CD4-positive, alpha-beta T cell treated with Interleukin-1 beta for 1 hour (primary cell): ENCODE data around the gene ADGRV1.
"Not testable (repeated sequence)": the region's sequence is repeated elsewhere in the genome, so short reads cannot be mapped to it uniquely, and the experiment has no call there.

ENCODE experiments used
- DNase-seq, 2 donors: peaks; one replicate each; pipeline ENCODE4 v3.0.0-alpha.2; 2020 to 2022

Gene ADGRV1

GRCh38 chr5:90759119-90759518, 200.5 kb downstream of the ADGRV1 start:
- no peak for DNase-seq

GRCh38 chr5:90767710-90768109, 209.1 kb downstream of the ADGRV1 start:
- DNase-seq = no peak

GRCh38 chr5:90770006-90770541, 211.5 kb downstream of the ADGRV1 start:
- not testable (repeated sequence) for DNase-seq

DNA sequence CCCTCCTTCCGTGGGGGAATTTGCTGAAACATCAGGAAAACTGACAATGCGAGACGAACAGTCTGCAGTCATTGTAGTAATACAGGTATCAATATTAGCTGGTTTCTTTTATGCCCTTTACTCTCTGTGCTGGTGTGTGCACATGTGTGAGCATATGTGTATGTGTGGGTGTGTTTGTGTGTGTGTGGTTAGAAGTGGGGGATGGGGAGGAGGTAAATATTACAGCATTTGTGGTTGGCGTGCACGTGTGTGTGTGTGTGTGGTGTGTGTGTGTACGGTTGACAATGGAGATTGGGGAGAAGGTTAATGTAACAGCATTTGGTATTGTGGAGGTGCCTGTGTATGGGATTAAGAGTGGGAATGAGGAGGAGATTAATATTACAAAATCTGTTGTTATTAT, 219.4 kb downstream of the ADGRV1 start:
- DNase-seq = no peak

DNA sequence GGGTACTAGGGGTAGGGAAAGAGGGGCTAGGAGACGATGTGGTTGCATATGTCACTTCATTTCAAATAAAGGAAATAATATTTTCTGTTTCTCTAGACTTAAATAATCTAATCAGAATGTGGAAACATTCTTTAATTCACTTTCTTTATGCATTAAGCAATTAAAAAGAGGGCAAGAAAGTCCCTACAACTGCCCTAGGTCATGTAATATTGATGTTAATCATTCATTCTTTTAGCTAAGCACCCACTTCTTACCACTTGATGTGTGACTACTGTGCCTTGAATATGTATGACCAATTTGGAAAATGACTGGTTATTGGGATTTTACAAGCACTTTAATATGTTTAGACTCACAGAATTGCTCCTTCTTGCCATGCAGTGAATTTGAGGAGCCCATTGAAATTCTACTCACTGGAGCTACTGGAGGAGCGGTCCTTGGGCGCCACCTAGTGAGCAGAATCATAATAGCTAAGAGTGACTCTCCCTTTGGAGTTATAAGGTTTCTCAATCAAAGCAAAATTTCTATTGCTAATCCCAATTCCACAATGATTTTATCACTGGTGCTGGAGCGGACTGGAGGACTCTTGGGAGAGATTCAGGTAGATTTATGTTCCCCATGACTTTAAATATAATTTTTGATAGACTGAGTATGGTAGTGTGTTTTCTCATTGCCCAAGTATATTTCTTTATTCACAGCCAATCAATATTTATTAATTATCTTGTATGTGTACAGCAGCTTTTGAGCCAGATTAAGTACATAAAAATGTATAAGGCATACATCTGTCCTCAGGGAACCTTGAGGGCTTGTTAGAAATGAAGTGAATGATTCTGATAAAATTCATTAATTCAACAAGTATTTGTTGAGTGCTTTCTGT, 225.1 kb downstream of the ADGRV1 start:
- peak; percentile 31 to 59 for DNase-seq

GRCh38 chr5:90786756-90787155, 228.2 kb downstream of the ADGRV1 start:
- DNase-seq = no peak

DNA sequence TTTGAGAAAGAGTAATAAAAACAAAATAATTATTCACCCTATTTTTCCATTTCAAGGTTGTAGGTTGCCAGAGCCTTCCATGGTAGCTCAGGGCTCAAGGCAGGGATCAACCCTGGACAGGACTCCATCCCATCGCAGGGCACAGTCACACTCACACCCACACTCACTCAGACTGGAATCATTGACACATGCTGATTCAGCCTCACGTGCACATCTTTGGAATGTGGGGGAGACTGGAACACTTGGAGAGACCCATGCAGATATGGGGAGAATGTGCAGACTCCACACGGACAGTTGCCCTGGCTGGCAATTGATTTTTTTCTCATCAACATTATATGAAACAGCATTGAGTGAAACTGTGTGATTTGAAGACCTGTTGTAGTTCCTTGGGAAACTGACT, 234.1 kb downstream of the ADGRV1 start:
- no peak for DNase-seq

GRCh38 chr5:90793183-90793582, 234.6 kb downstream of the ADGRV1 start:
- DNase-seq = no peak

DNA sequence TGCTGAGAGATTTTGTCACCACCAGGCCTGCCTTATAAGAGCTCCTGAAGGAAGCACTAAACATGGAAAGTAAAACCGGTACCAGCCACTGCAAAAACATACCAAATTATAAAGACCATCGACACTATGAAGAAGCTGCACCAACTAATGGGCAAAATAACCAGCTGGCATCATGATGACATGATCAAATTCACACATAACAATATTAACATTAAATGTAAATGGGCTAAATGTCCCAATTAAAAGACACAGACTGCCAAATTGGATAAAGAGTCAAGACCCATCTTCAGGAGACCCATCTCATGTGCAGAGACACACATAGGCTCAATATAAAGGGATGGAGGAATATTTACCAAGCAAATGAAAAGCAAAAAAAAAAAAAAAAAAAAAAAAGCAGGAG, 238.3 kb downstream of the ADGRV1 start:
- DNase-seq = not testable (repeated sequence)

GRCh38 chr5:90800082-90800481, 241.5 kb downstream of the ADGRV1 start:
- not testable (repeated sequence) for DNase-seq

DNA sequence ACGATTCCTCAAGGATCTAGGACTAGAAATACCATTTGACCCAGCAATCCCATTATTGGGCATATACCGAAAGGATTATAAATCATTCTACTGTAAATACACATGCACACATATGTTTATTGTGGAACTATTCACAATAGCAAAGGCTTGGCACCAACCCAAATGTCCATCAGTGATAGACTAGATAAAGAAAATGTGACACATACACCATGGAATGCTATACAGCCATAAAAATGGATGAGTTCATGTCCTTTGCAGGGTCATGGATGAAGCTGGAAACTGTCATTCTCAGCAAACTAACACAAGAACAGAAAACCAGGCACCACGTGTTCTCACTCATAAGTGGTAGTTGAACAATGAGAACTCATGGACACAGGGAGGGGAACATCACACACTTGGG, 241.9 kb downstream of the ADGRV1 start:
- not testable (repeated sequence) for DNase-seq

GRCh38 chr5:90802474-90803317, 244.1 kb downstream of the ADGRV1 start:
- no peak for DNase-seq

GRCh38 chr5:90803381-90803780, 244.8 kb downstream of the ADGRV1 start:
- no peak for DNase-seq

DNA sequence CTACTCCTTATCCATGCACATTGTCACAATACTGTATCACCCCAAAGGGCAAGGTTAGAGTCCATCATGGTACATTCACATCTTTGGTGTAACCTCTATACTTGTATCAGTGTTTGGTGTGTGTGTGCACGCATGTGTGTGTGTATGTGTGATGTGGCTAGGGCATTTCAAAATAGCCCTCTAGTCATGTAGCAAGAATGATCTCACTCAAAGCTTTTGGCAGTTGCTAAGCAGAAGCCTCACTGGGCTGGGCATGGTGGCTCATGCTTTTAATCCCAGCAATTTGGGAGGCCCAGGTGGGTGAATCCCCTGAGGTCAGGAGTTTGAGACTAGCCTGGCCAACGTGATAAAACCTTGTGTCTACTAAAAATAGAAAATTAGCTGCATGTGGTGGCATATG, 245.3 kb downstream of the ADGRV1 start:
- no peak for DNase-seq

- no peak for DNase-seq
These were observed 248.9 kb downstream of the ADGRV1 start for GRCh38 chr5:90807496-90807895.

DNA sequence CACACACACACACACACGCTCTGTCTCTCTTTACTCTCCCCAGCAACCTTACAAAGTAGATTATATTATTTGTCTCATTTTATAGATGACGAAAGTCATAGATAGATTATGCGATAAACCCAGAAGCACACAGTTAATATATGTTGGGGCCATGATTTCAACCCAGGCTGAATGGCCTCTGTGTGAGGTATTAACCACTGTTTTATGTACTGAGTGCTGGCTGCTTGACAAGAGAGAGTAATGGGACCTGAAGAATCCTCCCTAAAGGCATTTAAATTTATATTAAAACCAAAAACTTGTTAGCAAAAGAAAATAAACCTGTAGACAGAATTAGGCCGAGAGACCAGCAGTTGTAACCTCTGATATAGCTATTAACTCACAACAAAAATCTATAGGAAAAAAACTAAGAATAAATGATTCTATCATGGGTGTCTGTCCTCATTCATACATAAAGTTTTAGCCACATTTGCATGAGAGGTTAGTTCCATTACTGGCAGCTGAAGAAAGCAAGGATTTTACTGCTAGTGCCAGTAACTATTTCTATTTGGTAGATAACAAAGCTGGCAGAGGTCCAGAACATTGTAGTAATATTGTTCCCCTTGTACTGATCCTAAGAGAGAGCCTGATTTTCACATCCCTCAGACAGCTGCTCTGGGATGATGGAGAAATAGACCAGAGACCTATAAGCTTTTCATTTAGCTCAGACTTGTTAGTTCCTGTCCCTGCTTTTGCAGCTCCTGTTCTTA, 250.9 kb downstream of the ADGRV1 start:
- no peak for DNase-seq

- no peak for DNase-seq
These were observed 251.6 kb downstream of the ADGRV1 start for GRCh38 chr5:90810211-90810610.

- DNase-seq = no peak
These were observed 254.8 kb downstream of the ADGRV1 start for GRCh38 chr5:90813392-90813791.

DNA sequence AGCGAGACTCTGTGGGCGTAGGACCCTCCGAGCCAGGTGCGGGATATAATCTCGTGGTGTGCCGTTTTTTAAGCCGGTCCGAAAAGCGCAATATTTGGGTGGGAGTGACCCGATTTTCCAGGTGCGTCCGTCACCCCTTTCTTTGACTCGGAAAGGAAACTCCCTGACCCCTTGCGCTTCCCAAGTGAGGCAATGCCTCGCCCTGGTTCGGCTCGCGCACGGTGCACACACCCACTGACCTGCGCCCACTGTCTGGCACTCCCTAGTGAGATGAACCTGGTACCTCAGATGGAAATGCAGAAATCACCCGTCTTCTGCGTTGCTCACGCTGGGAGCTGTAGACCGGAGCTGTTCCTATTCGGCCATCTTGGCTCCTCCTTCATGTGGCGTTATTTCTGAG, 263.5 kb downstream of the ADGRV1 start:
- not testable (repeated sequence) for DNase-seq

DNA sequence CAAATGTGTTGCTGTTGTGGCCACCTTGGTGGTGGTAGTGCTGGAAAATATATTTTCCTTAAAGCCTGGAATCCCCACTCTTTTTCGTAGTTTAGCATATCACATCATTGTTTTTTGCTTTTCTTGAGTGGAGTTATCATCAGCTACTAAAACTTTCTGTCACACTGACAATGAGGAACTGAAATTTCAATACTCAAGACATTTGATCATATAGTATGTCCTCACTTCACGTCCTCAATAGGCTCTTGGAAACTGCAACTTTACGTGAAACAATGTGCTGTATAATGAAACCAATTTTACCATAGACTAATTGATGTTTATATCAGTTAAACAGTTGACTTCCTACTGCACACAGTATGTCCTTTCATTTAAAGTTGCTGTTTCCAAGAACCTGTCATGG, 265.8 kb downstream of the ADGRV1 start:
- no peak for DNase-seq

DNA sequence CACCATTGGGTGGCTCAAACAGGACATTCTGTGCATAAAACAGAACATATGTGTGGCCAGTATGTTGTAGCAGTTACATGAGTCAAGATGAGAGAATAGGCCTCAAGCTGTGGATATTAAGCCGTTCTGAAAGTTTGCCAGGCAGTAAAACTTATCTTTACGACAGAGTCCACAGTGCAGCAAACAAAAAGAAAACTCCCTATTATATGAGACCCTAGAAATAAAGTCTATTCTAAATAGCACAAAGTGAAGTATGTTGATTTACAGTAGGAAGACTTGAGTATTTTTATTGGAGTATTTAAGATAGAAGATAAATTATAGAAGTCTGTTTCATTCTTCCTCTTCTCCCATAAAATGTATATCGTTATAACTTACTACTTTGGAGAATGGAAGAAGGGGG, 271.5 kb downstream of the ADGRV1 start:
- no peak for DNase-seq

- no peak for DNase-seq
These were observed 275.2 kb downstream of the ADGRV1 start for GRCh38 chr5:90833753-90834152.

DNA sequence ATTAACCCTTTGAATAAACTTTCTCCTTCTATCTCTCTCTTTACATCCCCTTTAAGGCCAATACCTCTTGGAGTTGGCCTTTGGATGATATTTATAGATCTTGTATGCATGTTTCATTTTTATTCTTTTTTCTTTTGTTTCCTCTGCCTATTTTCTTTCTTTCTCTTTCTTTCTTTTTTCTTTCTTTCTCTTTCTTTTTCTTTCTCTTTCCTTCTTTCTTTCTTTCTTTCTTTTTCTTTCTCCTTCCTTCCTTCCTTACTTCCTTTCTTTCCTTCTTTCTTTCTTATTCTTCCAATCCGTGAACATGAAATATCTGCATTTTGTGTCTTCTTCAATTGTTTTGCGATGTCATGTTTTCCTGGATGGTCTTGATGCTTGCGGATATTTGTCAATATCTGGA, 276.1 kb downstream of the ADGRV1 start:
- no peak for DNase-seq
